Measurements from ENCODE around the gene THEMIS2.

THEMIS2 gene

DNA sequence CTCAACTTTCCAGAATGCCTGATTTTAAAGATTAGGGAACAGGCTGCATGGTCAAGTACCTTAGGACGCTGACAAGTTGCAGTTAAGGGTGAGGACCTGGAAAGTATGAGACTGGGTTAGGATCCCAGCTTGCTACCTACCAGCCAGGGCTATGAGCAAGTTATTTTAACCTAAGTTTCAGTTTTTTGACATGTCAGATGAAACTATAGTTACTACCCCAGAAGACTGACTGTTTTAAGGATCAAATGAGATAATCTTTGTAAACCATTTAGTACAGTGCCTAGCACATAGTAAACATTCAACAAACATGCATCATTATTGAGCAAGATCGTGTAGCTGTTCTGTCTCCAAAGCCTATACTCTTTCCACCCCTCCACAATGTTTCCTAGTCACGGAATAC is 14.4 kb downstream of the THEMIS2 start:
- WGBS = 100% methylated on average over 2 of the region's 3 CpGs
- Histone ChIP-seq H3K23ac (ENCODE audit: low read length in 2 of 2) (no peak overlapping the region), H3K4ac (ENCODE audit: low read depth in 1 of 2, low read length in 2 of 2) (no peak overlapping the region), H3K9ac (ENCODE audit: low read length) (no peak overlapping the region), H3K4me2 (ENCODE audit: low read length, poor library complexity, severe bottlenecking) (no peak overlapping the region), H3K4me1 (ENCODE audit: control insufficient read depth, insufficient read depth, low read depth, low read length) (peaks cover 6% of the 10 kb centered on the region), H2BK5ac (ENCODE audit: low read depth, low read length, poor library complexity, severe bottlenecking) (no peak overlapping the region), H3K27ac (ENCODE audit: low read length, poor library complexity, severe bottlenecking) (no peak overlapping the region), H4K8ac (ENCODE audit: low read length) (no peak overlapping the region), H3K14ac (ENCODE audit: low read length in 2 of 2) (no peak overlapping the region), H3K4me3 (ENCODE audit: insufficient read depth in 1 of 2, low read depth in 1 of 2, low read length in 2 of 2) (no peak overlapping the region), H3K79me1 (replicated peaks; ENCODE audit: low read length, poor library complexity, severe bottlenecking) (peaks cover 4% of the 10 kb centered on the region), H2BK15ac (ENCODE audit: low read depth, poor library complexity, severe bottlenecking) (no peak overlapping the region), H2BK120ac (ENCODE audit: low read depth, low read length) (no peak overlapping the region), H3K36me3 (ENCODE audit: control insufficient read depth in 1 of 2, insufficient read depth in 2 of 2, low read depth in 1 of 2, low read length in 2 of 2) (peaks cover 42 to 65% of the 10 kb centered on the region in 2 experiments), H2AK5ac (ENCODE audit: low read length, severe bottlenecking) (no peak overlapping the region), H2AFZ (ENCODE audit: low read depth, low read length) (no peak overlapping the region), H4K91ac (ENCODE audit: low read length) (no peak overlapping the region), H3K18ac (ENCODE audit: low read depth in 1 of 2, low read length in 2 of 2) (no peak overlapping the region), H2BK12ac (ENCODE audit: low read length in 2 of 2) (no peak overlapping the region), H3K9me3 (ENCODE audit: control insufficient read depth, low read length) (no peaks in the 10 kb centered on the region), H3K27me3 (ENCODE audit: control insufficient read depth in 1 of 2, insufficient read depth in 1 of 2, low read length in 2 of 2) (no peaks in the 10 kb centered on the region)
- peak; percentile 16 for DNase-seq

DNA sequence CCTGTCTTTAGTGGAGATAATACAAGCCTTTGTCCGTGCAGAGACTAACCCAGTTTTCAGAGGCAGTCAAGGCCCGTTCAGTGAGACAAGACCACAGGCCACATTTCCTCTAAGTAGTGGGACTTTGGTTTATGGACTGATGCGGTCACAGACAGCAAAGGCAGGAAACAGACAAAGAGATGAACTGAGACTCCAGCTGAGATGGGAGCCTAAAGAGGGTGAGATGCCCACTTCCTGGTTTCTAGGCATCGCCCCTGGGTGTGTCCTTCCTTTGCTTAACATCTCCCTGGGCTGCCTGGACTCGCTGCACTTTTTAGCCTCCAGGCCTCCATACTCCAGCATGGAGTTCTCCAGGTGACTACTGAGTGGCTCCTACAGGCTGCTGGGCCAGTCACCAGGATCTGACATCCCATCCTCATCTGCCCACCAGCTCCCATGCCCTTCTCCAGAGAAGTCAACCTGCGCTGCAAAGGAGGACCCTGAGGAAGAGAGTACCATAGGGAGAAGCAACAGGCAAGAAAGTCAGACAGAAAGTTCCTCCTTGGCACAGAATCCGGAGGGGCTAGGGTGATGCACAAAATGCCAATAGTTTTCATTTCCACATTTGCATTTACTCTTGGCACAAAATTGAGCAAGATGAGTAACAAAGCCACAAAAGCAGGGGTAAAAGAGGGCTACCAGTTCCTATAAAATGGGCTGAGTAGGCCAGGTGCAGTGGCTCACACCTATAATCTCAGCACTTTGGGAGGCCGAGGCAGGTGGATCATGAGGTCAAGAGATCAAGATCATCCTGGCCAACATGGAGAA is 15.1 kb downstream of the THEMIS2 start:
- H2BK15ac ChIP-seq (ENCODE audit: low read depth, poor library complexity, severe bottlenecking) = no peak overlapping the region
- H3K23ac ChIP-seq (ENCODE audit: low read length in 2 of 2) = no peak overlapping the region
- no peak overlapping the region for H3K14ac ChIP-seq (ENCODE audit: low read length in 2 of 2)
- H3K27ac ChIP-seq (ENCODE audit: low read length, poor library complexity, severe bottlenecking) = no peak overlapping the region
- 92% methylated on average over 7 of the region's 8 CpGs for WGBS
- H3K4me1 ChIP-seq (ENCODE audit: control insufficient read depth, insufficient read depth, low read depth, low read length) = peaks cover 6% of the 10 kb centered on the region
- H3K4ac ChIP-seq (ENCODE audit: low read depth in 1 of 2, low read length in 2 of 2) = no peak overlapping the region
- H3K27me3 ChIP-seq (ENCODE audit: control insufficient read depth in 1 of 2, insufficient read depth in 1 of 2, low read length in 2 of 2) = no peaks in the 10 kb centered on the region
- no peak overlapping the region for H3K18ac ChIP-seq (ENCODE audit: low read depth in 1 of 2, low read length in 2 of 2)
- H2AK5ac ChIP-seq (ENCODE audit: low read length, severe bottlenecking) = no peak overlapping the region
- no peak overlapping the region for H3K4me3 ChIP-seq (ENCODE audit: insufficient read depth in 1 of 2, low read depth in 1 of 2, low read length in 2 of 2)
- DNase-seq = no peak
- peaks cover 36 to 71% of the 10 kb centered on the region in 2 experiments for H3K36me3 ChIP-seq (ENCODE audit: control insufficient read depth in 1 of 2, insufficient read depth in 2 of 2, low read depth in 1 of 2, low read length in 2 of 2)
- H4K91ac ChIP-seq (ENCODE audit: low read length) = no peak overlapping the region
- H3K4me2 ChIP-seq (ENCODE audit: low read length, poor library complexity, severe bottlenecking) = no peak overlapping the region
- H4K8ac ChIP-seq (ENCODE audit: low read length) = no peak overlapping the region
- peaks cover 4% of the 10 kb centered on the region for H3K79me1 ChIP-seq (replicated peaks; ENCODE audit: low read length, poor library complexity, severe bottlenecking)
- no peak overlapping the region for H2BK5ac ChIP-seq (ENCODE audit: low read depth, low read length, poor library complexity, severe bottlenecking)
- H3K9ac ChIP-seq (ENCODE audit: low read length) = no peak overlapping the region
- no peaks in the 10 kb centered on the region for H3K9me3 ChIP-seq (ENCODE audit: control insufficient read depth, low read length)
- H2BK12ac ChIP-seq (ENCODE audit: low read length in 2 of 2) = no peak overlapping the region
- H2BK120ac ChIP-seq (ENCODE audit: low read depth, low read length) = no peak overlapping the region
- H2AFZ ChIP-seq (ENCODE audit: low read depth, low read length) = no peak overlapping the region

DNA sequence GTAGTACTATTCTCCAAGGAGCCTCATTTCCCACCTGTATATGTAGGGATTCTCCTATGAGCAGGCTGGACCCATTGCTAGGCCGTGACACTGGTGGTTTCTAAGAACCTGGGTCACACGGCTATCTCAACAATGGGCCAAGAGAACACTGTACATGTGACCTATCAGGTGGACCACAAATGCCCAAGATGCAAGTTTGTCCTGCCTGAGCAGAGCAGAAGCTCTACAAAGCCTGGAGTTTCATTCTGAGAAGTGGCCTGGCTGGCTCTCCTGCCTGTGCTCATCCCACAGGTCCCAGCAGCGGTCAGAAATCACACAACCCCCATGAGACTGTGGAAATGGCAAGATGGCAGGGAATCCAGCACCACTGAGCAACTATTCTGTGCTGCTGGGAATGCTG is 17.2 kb downstream of the THEMIS2 start:
- no peak overlapping the region for H2BK120ac ChIP-seq (ENCODE audit: low read depth, low read length)
- H4K91ac ChIP-seq (ENCODE audit: low read length) = no peak overlapping the region
- H3K14ac ChIP-seq (ENCODE audit: low read length in 2 of 2) = no peak overlapping the region
- no peak overlapping the region for H3K4me2 ChIP-seq (ENCODE audit: low read length, poor library complexity, severe bottlenecking)
- no peak overlapping the region for H3K27ac ChIP-seq (ENCODE audit: low read length, poor library complexity, severe bottlenecking)
- H2AK5ac ChIP-seq (ENCODE audit: low read length, severe bottlenecking) = peak overlapping the region; percentile 33
- no peak overlapping the region for H4K8ac ChIP-seq (ENCODE audit: low read length)
- WGBS = 97% methylated on average over 3 of the region's 3 CpGs
- no peak overlapping the region for H3K18ac ChIP-seq (ENCODE audit: low read depth in 1 of 2, low read length in 2 of 2)
- H3K4me3 ChIP-seq (ENCODE audit: insufficient read depth in 1 of 2, low read depth in 1 of 2, low read length in 2 of 2) = no peak overlapping the region
- H3K36me3 ChIP-seq (ENCODE audit: control insufficient read depth in 1 of 2, insufficient read depth in 2 of 2, low read depth in 1 of 2, low read length in 2 of 2) = peaks cover 34 to 73% of the 10 kb centered on the region in 2 experiments
- no peaks in the 10 kb centered on the region for H3K27me3 ChIP-seq (ENCODE audit: control insufficient read depth in 1 of 2, insufficient read depth in 1 of 2, low read length in 2 of 2)
- peaks cover 1% of the 10 kb centered on the region for H3K4me1 ChIP-seq (ENCODE audit: control insufficient read depth, insufficient read depth, low read depth, low read length)
- no peak overlapping the region for H2BK15ac ChIP-seq (ENCODE audit: low read depth, poor library complexity, severe bottlenecking)
- no peak overlapping the region for H2AFZ ChIP-seq (ENCODE audit: low read depth, low read length)
- no peak overlapping the region for H3K9ac ChIP-seq (ENCODE audit: low read length)
- DNase-seq = no peak
- H3K23ac ChIP-seq (ENCODE audit: low read length in 2 of 2) = peak overlapping the region in 1 of 2 experiments; percentile 10
- H3K9me3 ChIP-seq (ENCODE audit: control insufficient read depth, low read length) = no peaks in the 10 kb centered on the region
- H2BK12ac ChIP-seq (ENCODE audit: low read length in 2 of 2) = no peak overlapping the region
- peaks cover 4% of the 10 kb centered on the region for H3K79me1 ChIP-seq (replicated peaks; ENCODE audit: low read length, poor library complexity, severe bottlenecking)
- H2BK5ac ChIP-seq (ENCODE audit: low read depth, low read length, poor library complexity, severe bottlenecking) = no peak overlapping the region
- H3K4ac ChIP-seq (ENCODE audit: low read depth in 1 of 2, low read length in 2 of 2) = no peak overlapping the region

DNA sequence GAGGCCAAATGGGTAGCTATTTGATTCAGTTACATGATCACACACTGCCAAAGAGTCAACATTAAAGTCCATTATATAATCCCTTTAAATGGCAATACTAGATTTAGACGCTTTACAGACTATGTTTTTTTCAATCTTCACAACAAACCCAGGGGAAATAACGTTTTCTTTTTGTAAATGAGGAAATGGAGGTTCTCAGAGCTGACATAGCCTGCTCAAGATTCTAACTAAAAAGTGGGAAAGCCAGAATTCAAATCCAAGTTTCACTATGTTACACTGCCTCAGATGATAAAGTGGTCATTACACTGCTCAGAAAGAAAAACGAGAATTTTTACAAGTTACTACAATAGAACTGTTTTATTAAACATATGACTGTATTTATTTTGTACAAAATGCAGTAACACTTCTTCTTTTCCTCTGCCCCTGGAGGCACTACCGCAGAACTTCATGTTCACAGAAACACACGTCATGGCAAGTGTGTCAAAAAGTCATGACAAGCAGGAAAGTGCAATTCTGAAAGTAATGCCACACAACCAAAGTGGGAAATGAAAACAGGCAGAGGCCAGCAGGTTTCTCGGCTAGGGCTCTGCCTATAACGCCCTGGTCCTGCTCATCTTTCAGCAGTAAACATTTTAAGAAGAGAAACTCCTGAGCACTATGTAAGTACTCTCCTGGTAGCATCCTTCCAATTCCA is 19.0 kb downstream of the THEMIS2 start:
- no peaks in the 10 kb centered on the region for H3K27me3 ChIP-seq (ENCODE audit: control insufficient read depth in 1 of 2, insufficient read depth in 1 of 2, low read length in 2 of 2)
- no peak overlapping the region for H3K4me3 ChIP-seq (ENCODE audit: insufficient read depth in 1 of 2, low read depth in 1 of 2, low read length in 2 of 2)
- no peak overlapping the region for H3K18ac ChIP-seq (ENCODE audit: low read depth in 1 of 2, low read length in 2 of 2)
- no peak overlapping the region for H2BK12ac ChIP-seq (ENCODE audit: low read length in 2 of 2)
- no peak overlapping the region for H3K4me2 ChIP-seq (ENCODE audit: low read length, poor library complexity, severe bottlenecking)
- H3K23ac ChIP-seq (ENCODE audit: low read length in 2 of 2) = no peak overlapping the region
- H4K91ac ChIP-seq (ENCODE audit: low read length) = no peak overlapping the region
- no peak for DNase-seq
- peaks cover 29 to 77% of the 10 kb centered on the region in 2 experiments for H3K36me3 ChIP-seq (ENCODE audit: control insufficient read depth in 1 of 2, insufficient read depth in 2 of 2, low read depth in 1 of 2, low read length in 2 of 2)
- no peak overlapping the region for H2BK15ac ChIP-seq (ENCODE audit: low read depth, poor library complexity, severe bottlenecking)
- H3K4me1 ChIP-seq (ENCODE audit: control insufficient read depth, insufficient read depth, low read depth, low read length) = peaks cover 1% of the 10 kb centered on the region
- no peak overlapping the region for H2AFZ ChIP-seq (ENCODE audit: low read depth, low read length)
- H3K4ac ChIP-seq (ENCODE audit: low read depth in 1 of 2, low read length in 2 of 2) = no peak overlapping the region
- H3K9ac ChIP-seq (ENCODE audit: low read length) = no peak overlapping the region
- H2BK5ac ChIP-seq (ENCODE audit: low read depth, low read length, poor library complexity, severe bottlenecking) = no peak overlapping the region
- no peak overlapping the region for H4K8ac ChIP-seq (ENCODE audit: low read length)
- H3K79me1 ChIP-seq (replicated peaks; ENCODE audit: low read length, poor library complexity, severe bottlenecking) = peaks cover 4% of the 10 kb centered on the region
- H3K14ac ChIP-seq (ENCODE audit: low read length in 2 of 2) = no peak overlapping the region
- H2BK120ac ChIP-seq (ENCODE audit: low read depth, low read length) = no peak overlapping the region
- WGBS = 95% methylated on average over 4 of the region's 7 CpGs
- no peaks in the 10 kb centered on the region for H3K9me3 ChIP-seq (ENCODE audit: control insufficient read depth, low read length)
- no peak overlapping the region for H2AK5ac ChIP-seq (ENCODE audit: low read length, severe bottlenecking)
- H3K27ac ChIP-seq (ENCODE audit: low read length, poor library complexity, severe bottlenecking) = no peak overlapping the region

Data from mesenchymal stem cell (in vitro differentiated cells and primary cell).